Activated T-cell treated with anti-CD3 and anti-CD28 coated beads for 48 hours (primary cell): ENCODE results near the gene MKNK1.

Experiments
- DNase-seq: peaks from one replicate; pipeline ENCODE4 v3.0.0-alpha.2; 2020; ENCODE audit warnings: low read depth

MKNK1 gene

GRCh38 chr1:46595127-46595526 is 8.9 kb downstream of the MKNK1 start:
- DNase-seq, result no peak

- no peak for DNase-seq
These were observed 10.0 kb downstream of the MKNK1 start for GRCh38 chr1:46594063-46594462.

- DNase-seq, result no peak
These were observed 11.2 kb downstream of the MKNK1 start for GRCh38 chr1:46592823-46593222.

DNA sequence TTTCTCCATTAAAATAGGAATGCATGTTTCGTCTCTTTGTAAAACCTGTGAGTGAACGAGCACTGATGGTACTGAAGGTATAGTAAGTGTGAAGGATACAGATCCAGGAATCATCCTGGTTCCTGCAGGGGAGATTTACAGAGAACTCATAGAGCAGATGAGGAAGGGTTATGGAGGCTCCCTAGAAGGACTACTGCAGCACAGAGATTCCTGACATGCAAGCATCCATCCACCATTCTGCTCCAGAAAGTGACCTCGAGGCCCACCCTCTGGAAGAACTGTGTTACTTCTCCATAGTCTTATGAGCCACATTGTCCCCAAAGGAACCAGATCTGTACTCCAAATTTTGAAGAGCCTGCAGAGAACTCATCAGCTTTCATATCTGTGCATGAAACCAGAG is 14.5 kb downstream of the MKNK1 start:
- no peak for DNase-seq

DNA sequence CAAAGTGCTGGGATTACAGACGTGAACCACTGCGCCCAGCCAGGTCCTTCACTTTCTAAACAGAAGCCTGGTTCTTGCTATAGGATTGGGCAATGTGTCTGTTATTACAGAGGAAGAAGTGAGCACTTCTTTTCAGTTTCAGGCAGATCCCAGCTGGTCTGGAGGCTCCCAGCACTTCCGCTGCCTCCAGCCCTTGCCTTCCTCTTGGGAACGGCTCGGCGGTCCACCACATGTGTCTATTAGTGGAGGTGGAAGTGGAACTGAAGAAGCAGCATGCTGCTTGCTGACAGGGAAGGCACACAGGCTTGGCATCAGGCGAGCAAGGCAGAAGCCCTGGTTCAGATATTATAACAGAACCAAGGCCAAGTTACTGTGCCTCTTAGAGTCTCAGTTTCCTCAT is 17.0 kb downstream of the MKNK1 start:
- no peak for DNase-seq

- no peak for DNase-seq
These were observed 18.6 kb downstream of the MKNK1 start for GRCh38 chr1:46585312-46585938.

DNA sequence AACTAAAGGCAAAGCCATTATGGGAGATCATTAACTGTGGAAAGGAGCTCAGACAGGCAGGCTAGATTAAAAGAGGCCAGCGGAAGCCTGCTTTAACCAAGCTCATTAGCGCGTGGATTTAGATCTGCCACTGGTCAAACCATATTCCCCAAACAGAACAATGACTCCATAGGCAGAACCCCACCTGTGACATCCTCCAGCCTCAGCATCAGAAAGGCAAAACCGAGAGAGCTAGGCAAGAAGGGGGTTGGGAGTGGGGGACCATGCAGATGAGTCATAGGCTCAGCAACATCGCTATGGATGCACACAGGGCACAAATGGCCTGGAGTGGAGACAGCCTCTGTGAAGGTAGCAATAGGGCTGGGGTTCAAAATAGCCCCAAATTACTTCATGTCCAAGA is 20.6 kb downstream of the MKNK1 start:
- DNase-seq, result no peak

DNA sequence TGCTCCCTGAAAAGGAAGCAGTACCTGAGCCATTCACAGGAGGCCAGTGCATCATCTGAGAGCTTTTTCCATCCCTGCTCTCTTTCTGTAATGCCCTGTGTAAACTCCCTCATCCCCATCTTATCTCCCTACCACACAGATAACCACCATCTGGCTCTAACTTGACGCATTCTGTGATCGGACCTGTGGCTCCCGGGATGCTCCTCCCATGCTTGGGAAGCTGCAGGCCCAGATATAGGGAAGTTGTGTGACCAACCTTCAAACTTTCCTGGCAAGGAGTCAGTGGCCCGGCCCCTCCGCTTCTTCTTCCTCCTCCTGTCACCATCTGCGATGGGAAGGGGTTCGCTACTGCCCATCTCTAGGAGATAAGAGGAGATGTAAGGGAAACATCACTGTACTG is 21.1 kb downstream of the MKNK1 start:
- DNase-seq, result no peak

DNA sequence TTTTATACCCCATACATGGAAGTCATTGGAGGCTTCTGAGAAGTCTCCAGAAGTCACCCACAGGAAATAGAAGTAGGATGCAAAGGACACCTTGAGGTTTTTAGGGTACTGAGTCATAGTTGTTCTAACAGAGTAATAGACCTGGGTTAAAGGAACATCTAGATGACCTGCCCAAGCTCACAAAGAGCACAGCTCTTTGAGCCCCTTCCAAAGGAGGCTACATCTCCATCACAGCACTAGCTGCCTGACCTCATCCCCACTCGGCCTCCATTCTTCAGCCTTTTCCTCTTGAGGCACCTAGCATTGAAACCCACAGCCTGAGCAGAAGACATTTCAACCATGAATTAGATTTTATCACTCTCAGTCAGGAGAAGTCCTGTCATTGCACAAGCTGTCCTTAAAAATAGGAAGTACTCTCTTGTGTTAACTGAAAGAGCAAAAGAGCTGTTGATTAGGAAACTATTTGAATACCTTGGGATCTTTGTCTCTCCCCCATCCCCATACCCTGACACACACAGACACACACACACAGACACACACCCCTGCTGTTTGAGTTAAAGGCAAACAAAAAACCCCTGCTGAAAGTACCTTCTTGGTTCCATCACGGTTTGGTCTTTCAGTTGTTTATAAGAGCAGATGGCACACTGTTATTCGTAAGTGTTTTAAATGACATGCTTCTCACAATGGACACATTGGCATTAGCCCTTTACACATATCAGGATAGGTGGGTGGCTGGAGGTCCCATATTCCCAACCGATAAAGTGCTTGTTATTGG is 22.2 kb downstream of the MKNK1 start:
- no peak for DNase-seq

DNA sequence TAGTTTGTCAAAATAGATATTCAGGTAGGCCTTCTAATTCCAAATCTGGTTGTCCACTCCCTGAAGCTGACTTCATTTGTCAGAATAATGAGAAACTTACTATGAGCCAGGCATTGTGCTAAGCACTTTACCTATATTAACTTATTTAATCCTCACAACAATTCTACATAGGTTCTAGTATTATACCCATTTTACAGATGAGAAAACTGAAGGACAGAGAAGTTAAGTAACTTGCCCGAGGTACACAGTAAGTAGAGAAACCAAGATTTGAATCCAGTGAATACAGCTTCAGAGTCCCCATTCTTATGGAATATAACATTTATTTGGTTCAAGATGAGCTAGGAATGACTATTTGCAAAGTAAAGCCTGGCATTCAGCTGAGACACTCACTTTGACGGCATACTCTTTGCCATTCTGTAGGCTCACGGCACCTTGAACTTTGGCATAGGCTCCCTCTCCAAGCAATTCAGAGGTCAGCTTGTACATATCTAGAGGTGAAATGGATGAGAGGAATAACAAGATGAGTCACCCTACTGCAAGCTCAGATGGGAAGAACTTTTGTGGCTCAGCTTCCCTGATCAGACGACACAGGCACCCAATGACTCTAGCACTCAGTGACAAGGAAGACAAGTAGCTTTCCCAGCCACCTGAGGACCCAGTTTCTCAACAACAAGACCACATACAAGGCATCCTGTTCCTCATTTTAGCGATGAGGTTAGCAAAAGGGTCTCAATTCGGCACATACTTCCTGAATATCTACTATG is 23.7 kb downstream of the MKNK1 start:
- no peak for DNase-seq

DNA sequence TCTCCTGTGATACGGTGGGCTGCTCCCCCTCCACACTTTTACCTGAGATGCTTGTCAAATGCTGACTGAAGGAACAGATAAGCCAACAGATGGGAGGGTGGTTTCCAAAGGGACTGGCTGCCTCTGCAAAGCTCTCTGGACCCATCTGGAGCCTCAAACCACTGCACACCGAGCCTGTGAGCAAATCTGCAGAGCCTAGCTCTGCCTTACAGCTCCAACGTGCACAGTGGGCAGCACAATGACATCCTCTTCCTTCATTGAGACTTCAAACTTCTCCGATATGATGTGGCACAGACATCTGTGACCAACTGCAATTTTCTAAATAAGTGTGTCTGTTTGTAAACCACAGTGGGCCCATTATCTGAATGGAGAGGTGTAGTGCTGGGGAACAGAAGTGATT is 26.4 kb downstream of the MKNK1 start:
- no peak for DNase-seq

DNA sequence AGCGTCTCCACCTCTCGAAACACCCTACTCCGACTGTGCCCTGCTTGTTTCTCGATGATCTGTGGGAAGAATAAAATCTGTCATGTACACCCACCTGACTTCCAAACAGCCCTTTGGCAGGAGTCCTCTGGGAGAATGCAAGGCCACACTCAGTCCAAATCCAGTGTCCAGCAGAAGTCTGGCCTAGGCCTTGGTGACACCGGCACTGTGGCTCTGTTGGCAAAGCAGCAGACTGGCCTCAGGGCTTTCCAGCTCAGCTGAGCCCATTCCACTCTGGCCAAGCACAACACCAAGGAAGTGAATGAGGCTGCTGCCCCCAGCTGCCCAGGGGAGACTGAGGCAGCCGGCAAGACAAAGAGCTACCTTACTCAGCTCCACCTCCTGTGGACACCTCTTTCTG is 27.5 kb downstream of the MKNK1 start:
- DNase-seq, result no peak

- DNase-seq, result no peak
These were observed 28.3 kb downstream of the MKNK1 start for GRCh38 chr1:46575778-46576177.

DNA sequence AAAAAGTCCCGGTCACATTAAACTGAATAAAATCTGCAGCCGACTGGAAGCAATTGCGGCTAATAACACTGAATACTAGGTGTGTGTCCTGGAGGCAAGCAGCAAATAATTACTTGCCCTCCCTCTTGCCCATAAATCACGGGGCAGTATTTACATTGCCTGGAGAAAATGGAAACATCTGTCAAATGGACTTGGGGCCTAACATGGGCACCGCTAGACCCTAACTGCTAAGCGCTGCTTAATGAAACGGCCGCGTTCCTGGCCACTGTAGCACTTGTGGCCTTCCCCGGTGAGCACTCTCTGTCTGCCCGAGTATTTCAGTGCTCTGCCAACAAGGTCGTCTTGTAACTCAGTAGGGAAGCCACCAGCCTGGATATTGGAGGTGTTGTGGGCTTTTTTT is 28.8 kb downstream of the MKNK1 start:
- DNase-seq, result no peak

DNA sequence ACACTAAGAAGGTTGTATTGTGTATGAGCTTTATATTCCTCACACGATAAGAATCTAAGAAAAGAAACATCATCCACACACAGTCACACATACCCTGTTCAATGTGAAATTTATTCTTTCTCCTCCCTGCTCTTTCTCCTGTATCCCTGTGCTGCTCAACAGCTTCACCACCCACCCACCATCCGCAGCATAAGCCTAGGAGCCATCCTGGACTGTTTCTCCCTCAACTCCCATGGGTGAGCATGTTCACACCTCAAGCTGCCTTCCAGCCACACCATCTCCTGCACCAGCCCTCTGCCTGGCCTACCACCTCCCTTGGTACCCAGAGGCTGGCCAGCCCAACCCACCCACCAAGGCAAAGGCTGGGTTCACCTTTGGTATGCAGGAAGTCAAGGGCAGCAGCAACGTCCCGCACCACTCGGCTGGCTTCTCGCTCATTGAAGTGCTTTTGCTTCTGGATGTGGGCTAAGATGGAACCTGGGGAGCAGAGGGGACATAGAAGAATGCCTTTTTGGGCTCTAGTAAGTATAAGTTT is 32.3 kb downstream of the MKNK1 start:
- DNase-seq, result no peak

GRCh38 chr1:46569884-46570725 is 34.0 kb downstream of the MKNK1 start:
- DNase-seq, result no peak

DNA sequence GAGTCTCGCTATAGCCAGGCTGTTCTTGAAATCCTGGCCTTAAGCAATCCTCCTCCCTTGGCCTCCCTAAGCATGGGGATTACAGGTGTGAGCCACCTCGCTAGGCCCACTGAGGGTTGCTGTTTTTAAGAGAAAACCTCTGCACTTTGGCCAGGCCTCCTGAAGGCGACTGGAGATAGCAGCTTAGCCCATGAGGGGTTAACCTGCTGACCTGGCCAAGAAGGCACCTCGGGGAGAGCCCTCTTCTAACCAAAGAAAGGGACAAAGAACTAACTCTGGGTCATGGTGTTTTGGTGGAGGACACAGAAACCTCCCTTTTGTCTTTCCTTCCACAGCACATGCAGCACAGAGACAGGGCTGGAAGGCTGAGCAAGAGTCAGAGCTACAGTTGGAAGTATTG is 35.0 kb downstream of the MKNK1 start:
- DNase-seq, result no peak

DNA sequence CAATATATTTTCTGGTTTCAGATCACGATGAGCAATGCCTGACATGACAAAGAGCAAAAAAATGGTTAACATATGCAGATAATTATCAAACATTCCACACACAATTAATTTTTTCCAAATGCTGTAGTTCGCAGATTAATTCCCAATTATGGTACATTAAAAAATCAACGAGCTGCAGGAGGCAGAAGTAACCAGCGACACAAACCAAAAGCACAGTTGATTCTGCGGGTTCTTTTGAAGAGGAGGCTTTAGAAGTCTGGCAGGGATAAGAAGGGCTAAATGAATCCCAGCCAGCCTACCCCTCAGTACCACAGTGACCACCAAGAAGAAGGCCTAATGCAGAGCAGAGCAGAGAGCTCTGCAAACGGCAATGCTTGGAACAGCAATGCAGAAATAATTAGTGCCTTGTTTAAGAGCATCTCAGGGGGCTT is 35.6 kb downstream of the MKNK1 start:
- no peak for DNase-seq

- DNase-seq, result no peak
These were observed 40.7 kb downstream of the MKNK1 start for GRCh38 chr1:46563341-46563740.

GRCh38 chr1:46562498-46562897 is 41.6 kb downstream of the MKNK1 start:
- DNase-seq, result no peak

DNA sequence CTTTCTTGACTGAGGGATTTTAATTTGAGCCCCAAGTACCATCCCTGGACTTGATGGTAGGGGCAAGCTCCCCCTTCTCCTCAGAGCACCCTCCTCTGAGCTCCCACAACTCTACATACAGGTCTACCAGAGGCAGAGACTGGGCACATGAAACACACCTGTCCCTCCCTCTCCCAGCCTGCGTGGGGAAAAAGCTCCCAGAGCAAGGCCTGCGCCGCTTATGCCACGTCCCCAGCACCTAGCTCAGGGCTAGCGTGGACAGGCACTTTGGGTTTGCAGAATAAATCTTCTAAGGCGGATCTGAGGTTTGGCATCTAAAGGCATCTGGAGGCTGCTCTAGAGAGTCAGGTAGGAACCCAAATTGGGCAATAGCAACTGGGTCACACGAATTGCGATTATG is 45.1 kb downstream of the MKNK1 start:
- no peak for DNase-seq
